ENCODE measurements around the gene KRT74. TPM values are rescaled to one million over a fixed set of nuclear protein-coding genes. Genes with fewer than 3 reads are reported as not detected.

The KRT74 gene
- total RNA-seq, 1 donor from 2014 or later: not detected

DNA sequence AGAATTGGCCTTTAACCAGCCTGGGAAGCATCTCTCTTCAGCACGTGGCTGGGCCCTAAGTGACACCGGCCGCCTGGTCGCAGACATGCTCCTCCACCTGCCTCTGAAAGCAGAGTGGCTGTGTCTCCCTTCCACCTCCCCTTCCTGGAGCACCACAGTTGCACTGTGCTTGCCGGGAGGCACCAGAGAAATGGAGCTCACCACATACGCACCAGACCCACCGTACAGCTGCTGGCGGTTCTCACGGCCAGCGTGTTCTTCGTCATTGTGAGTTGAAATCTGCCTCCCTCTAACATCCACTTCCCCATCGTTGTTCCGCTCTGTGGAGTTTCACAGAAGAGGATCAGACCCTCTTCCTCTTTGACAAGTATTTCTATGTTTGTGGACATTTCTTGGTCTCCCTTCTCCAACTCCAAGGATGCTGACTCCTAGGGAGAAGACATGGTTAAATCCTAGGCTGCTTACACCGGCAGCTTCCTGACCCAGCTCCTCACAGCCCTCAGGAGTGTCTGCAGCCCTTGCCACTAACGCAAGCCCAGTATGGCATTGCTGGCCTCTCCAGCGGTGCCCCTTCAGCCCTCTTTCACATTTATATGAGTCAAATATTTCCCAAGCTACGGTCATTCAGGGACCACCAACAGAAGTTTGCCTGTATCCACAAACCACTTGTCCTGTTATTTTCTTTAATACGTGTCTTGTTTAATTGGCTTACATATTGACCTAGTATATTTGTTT, 41.9 kb downstream of the KRT74 start:
- no peak for DNase-seq (ENCODE audit: low spot score, unreplicated experiment)
- TF ChIP-seq, protein P1, sequence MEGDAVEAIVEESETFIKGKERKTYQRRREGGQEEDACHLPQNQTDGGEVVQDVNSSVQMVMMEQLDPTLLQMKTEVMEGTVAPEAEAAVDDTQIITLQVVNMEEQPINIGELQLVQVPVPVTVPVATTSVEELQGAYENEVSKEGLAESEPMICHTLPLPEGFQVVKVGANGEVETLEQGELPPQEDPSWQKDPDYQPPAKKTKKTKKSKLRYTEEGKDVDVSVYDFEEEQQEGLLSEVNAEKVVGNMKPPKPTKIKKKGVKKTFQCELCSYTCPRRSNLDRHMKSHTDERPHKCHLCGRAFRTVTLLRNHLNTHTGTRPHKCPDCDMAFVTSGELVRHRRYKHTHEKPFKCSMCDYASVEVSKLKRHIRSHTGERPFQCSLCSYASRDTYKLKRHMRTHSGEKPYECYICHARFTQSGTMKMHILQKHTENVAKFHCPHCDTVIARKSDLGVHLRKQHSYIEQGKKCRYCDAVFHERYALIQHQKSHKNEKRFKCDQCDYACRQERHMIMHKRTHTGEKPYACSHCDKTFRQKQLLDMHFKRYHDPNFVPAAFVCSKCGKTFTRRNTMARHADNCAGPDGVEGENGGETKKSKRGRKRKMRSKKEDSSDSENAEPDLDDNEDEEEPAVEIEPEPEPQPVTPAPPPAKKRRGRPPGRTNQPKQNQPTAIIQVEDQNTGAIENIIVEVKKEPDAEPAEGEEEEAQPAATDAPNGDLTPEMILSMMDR (IDR thresholded peaks at IDR 0.05; ENCODE audit: unreplicated experiment): no peak
- H3K4me3 Mint-ChIP-seq (ENCODE audit: low read depth): no peak overlapping the region
- H3K27ac Mint-ChIP-seq: peak overlapping the region; percentile 38
- H3K9me3 Mint-ChIP-seq (ENCODE audit: low read depth): no peaks in the 10 kb centered on the region
- H3K36me3 Mint-ChIP-seq (ENCODE audit: insufficient read depth): no peaks in the 10 kb centered on the region
- H3K27me3 Mint-ChIP-seq: peaks cover 8% of the 10 kb centered on the region
- no peaks in the 10 kb centered on the region for H3K4me1 Mint-ChIP-seq (ENCODE audit: low read depth)

DNA sequence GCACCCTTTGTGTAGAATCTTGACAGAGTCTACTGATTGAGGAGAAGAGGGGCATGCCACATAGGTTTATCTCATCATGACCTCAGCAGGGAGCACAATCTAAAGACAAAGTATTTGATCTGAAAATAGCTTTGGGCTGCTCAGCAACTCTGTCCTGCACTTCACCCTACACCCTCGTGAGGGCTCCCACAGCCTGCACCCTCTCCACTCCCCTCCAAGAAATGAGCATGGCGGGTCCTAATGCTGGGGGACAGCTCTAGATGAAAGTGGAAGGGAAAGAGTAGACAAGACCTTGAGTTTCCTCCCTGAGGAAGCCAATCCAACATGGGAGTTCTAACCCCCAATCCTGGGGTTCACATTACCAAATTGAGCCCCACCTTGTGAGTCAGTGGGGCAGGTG, 42.7 kb downstream of the KRT74 start:
- TF ChIP-seq, protein P1 (IDR thresholded peaks at IDR 0.05; ENCODE audit: unreplicated experiment): no peak
- no peaks in the 10 kb centered on the region for H3K9me3 Mint-ChIP-seq (ENCODE audit: low read depth)
- H3K27ac Mint-ChIP-seq: no peak overlapping the region
- no peaks in the 10 kb centered on the region for H3K4me1 Mint-ChIP-seq (ENCODE audit: low read depth)
- H3K36me3 Mint-ChIP-seq (ENCODE audit: insufficient read depth): no peaks in the 10 kb centered on the region
- no peak for DNase-seq (ENCODE audit: low spot score, unreplicated experiment)
- peaks cover 8% of the 10 kb centered on the region for H3K27me3 Mint-ChIP-seq
- no peak overlapping the region for H3K4me3 Mint-ChIP-seq (ENCODE audit: low read depth)

DNA sequence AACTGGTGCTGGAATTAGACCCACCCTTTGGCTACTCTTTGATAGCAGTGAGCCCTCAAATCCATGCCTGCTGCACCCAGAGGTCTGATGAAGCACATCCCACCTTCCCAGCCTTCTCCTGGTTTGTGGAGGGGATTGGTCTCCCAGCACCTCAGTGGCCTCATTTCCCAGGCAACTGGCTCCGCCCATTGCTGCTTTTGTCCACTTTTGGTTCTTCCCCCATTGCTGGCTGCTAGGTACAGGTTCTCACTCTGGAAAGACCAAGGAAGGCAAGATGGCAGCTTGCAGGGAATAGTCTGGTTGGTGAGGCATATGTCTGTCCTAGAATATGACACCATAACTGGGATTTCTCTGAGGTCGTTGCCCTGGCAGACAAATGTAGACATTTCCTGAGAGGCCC, 43.3 kb downstream of the KRT74 start:
- TF ChIP-seq, protein P1 (IDR thresholded peaks at IDR 0.05; ENCODE audit: unreplicated experiment): no peak
- DNase-seq (ENCODE audit: low spot score, unreplicated experiment): no peak
- H3K27me3 Mint-ChIP-seq: peaks cover 12% of the 10 kb centered on the region
- H3K9me3 Mint-ChIP-seq (ENCODE audit: low read depth): no peaks in the 10 kb centered on the region
- no peaks in the 10 kb centered on the region for H3K4me1 Mint-ChIP-seq (ENCODE audit: low read depth)
- H3K36me3 Mint-ChIP-seq (ENCODE audit: insufficient read depth): no peaks in the 10 kb centered on the region
- H3K27ac Mint-ChIP-seq: no peak overlapping the region
- no peak overlapping the region for H3K4me3 Mint-ChIP-seq (ENCODE audit: low read depth)

DNA sequence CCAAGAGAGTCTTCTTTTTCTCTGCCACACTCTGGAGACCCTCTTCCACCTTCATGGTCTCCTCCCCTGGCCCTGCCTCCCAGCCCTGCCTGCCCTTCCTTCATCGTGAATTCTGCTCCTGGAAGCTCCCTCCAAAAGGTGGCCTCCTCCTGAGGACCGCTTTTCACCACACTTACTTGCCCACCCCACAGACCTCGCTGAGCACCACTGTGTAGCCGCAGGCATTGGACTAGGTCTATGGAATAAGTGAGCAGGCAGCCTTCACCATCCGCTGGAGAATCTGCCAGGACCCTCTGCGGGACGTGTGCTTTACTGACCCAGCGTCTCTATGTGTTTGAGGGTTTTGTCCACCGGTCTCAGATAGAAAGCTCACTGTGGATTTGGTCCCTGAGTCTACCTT, 43.8 kb downstream of the KRT74 start:
- TF ChIP-seq, protein P1 (IDR thresholded peaks at IDR 0.05; ENCODE audit: unreplicated experiment): no peak
- no peak overlapping the region for H3K4me3 Mint-ChIP-seq (ENCODE audit: low read depth)
- no peaks in the 10 kb centered on the region for H3K4me1 Mint-ChIP-seq (ENCODE audit: low read depth)
- H3K9me3 Mint-ChIP-seq (ENCODE audit: low read depth): no peaks in the 10 kb centered on the region
- peaks cover 12% of the 10 kb centered on the region for H3K27me3 Mint-ChIP-seq
- no peak for DNase-seq (ENCODE audit: low spot score, unreplicated experiment)
- H3K36me3 Mint-ChIP-seq (ENCODE audit: insufficient read depth): no peaks in the 10 kb centered on the region
- no peak overlapping the region for H3K27ac Mint-ChIP-seq

DNA sequence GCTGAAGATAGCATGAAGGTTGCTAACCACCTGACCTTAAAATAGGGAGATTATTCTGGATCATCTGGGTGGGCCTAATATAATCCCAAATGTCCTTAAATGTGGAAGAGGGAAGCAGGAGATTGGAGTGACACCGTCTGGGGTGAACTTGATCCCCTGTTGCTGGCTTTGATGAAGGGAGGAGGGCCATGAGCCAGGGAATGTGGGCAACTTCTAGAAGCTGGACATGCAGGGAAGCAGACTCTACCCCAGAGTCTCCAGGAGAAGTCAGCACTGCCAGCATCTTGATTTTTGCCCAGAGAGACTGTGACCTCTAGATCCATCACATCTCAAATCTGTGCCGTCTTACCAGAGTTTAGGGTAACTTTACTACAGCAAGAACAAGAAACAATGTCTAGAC, 44.2 kb downstream of the KRT74 start:
- no peaks in the 10 kb centered on the region for H3K4me1 Mint-ChIP-seq (ENCODE audit: low read depth)
- no peak overlapping the region for H3K4me3 Mint-ChIP-seq (ENCODE audit: low read depth)
- H3K27ac Mint-ChIP-seq: no peak overlapping the region
- no peaks in the 10 kb centered on the region for H3K9me3 Mint-ChIP-seq (ENCODE audit: low read depth)
- TF ChIP-seq, protein P1 (IDR thresholded peaks at IDR 0.05; ENCODE audit: unreplicated experiment): no peak
- H3K27me3 Mint-ChIP-seq: peaks cover 12% of the 10 kb centered on the region
- DNase-seq (ENCODE audit: low spot score, unreplicated experiment): no peak
- no peaks in the 10 kb centered on the region for H3K36me3 Mint-ChIP-seq (ENCODE audit: insufficient read depth)

Data from progenitor cell of endocrine pancreas (in vitro differentiated cells).